GM18508 (cell line): ENCODE measurements around the gene OR10Z1.

ENCODE experiments used
- ATAC-seq: cut with Tn5 transposase; IDR thresholded peaks from one replicate; pipeline ENCODE4 v1.9.1; 2021; ENCODE audit warnings: moderate number of reproducible peaks; ENCODE audit not compliant: insufficient read depth, unreplicated experiment

Gene OR10Z1

GRCh38 chr1:158604968-158605367 is at the start of gene OR10Z1:
Gene OR10Z1 (plus strand): TSS chr1:158605268. CDS start chr1:158606439, 1,171 bp downstream.
- ATAC-seq: no peak

DNA sequence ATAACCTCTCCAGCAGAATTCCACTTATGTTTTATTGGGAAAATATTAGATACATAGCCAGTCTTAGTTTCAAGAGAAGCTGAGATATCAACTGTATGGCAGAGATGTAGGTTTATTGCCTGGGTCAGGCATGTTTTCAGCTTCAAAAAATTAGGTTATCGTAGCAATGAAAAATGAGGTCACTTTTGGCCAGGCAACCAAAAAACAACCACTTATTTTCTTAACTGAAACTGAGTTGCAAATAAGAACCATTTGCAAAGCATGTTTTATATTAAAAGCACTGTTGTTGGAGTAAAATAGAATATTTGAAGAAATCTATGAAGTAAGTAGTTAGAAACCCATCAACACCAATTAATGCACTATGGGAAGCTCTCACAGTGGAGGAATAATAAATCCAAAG is 45.4 kb upstream of the OR10Z1 start:
- ATAC-seq: no peak

GRCh38 chr1:158563853-158564252 is 41.2 kb upstream of the OR10Z1 start:
- ATAC-seq: no peak

DNA sequence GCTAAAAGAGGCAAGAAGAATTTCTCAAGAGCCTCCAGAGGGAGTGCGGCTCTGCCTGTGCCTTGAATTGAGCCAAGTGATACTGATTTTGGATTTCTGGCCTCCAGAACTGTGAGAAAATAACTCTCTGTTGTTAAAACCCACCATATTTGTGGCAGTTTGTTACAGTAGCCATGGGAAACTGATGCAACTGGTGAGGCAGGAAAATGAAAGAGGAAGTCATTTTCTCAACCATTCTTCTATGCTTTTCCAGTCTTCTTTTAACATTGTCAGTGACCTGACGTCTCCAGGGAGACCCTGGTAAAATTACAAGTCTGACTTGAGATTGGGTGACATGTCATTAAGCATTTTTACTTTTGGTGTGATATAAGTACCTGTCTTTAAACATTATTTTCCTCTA is 40.5 kb upstream of the OR10Z1 start:
- ATAC-seq: no peak

DNA sequence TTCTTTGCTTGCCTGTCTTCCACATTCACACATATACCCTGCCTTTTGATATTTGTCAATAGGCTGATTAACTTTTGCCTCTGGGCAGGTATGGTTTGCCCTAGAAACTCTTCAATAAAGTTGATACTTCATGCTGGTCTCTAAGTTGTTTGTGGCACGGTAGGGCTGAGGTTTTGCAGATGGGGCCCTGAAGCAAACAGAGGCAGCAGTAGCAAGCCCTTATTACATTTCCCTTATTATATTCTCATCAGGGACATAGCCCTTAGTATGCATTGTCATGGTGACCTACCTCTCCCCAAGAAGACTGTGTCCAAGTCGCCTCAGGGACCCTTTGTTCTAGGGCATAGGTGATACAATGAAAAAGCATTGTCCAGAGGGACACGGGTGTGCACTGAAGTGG is 34.6 kb upstream of the OR10Z1 start, which contains the start of gene OR6P1:
Gene OR6P1, minus strand, starts transcription at position 101 of the 400 bp plus-strand sequence. CDS start 6,976 bp downstream, outside the sequence.
- no peak for ATAC-seq

- ATAC-seq: no peak
Measured at GRCh38 chr1:158572226-158572625, 32.8 kb upstream of the OR10Z1 start.

GRCh38 chr1:158577561-158577960 is 27.5 kb upstream of the OR10Z1 start:
- ATAC-seq: no peak

DNA sequence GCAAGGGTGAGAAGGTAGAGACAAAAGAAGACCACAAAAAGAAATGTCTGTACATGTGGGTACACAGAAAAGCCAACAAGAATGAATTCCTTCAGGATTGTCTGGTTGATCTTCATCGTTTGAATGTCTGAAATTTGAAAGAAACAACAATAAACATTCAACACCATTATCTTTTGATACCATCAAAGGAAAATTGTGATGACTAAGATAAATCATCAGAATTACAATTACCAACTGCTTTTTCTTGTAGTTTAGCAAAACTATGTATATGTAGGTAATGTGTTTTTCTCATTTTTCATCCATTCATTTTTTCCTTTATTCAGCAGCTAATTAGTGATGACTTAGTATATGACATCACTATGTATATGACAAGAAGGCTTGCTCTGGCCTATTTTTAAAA is 25.3 kb upstream of the OR10Z1 start, which contains the start of gene OR10X1:
Gene OR10X1, minus strand, starts transcription at position 167 of the 400 bp plus-strand sequence. Its CDS starts 0 bp downstream, at position 167.
- no peak for ATAC-seq

DNA sequence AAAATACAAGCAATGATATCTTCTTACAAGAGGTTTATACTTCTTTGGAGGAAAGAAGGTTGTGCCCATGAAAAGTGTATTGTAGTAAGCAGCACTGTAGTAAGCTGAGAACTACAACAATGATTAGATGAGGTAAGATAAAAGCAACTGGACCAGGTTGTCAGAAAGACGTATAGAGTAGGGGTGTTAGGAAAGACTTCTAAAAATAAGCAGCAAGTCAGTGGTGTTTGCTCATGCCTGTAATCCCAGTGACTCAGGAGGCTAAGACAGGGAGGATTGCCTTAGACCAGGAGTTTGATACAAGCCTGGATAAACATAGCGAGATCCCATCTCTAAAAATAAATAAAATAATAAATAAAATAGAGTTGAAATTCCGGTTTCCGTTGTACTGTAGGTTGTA is 21.1 kb upstream of the OR10Z1 start:
- no peak for ATAC-seq

DNA sequence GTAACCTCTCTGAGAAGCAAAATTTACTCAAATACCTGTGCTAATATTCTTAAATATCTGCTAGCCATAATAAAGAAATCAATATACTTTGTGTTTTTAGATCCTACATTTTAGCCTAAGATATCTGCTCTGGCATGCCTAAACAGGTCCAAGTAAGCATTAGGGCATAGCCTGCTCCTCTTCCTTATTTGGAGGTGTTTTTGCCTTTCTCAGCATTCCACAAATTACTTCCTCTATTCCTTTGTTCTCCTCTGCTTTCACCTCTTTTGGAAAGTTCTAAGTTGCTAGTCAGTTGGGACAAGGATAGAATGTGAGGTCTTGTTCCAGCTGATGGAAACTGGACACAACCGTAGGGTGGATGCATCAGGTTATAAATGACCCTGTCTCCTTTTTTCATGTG is 18.1 kb upstream of the OR10Z1 start:
- ATAC-seq: no peak

DNA sequence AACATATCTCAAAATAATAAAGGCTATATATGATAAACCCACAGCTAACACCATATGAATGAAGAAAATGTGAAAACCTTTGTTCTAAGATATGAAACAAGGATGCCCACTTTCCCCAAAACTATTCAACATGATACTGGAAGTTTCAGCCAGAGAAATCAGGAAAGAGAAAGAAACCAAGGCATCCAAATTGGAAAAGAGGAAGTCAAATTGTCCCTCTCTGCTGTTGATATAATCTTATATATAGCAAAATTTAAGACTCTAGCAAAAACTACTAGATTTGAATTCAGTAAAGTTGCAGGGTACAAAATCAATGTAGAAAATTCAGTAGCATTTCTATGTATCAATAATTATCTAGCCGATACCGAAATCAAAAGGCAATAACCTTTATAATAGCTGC is 4.3 kb upstream of the OR10Z1 start:
- no peak for ATAC-seq

GRCh38 chr1:158607296-158607695 is 2.2 kb downstream of the OR10Z1 start:
- ATAC-seq: no peak

DNA sequence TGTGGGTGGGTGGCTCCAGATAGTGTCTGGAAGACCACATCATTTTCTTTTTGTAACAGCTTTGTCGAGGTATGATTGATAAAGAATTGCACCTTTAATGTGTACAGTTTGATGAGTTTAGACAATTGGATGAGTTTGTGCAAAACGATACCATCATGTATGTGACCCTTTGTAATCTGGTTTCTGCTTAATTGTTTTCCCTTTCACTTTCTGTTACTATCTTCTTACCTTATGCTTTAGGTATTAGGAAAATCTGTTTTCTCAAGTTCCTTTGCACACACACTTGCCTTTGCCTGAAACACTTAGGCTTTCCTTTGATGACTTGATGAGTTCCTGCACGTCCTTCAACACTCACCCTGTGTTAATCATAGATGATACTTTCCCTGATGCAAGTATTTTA is 6.8 kb downstream of the OR10Z1 start:
- ATAC-seq: no peak

DNA sequence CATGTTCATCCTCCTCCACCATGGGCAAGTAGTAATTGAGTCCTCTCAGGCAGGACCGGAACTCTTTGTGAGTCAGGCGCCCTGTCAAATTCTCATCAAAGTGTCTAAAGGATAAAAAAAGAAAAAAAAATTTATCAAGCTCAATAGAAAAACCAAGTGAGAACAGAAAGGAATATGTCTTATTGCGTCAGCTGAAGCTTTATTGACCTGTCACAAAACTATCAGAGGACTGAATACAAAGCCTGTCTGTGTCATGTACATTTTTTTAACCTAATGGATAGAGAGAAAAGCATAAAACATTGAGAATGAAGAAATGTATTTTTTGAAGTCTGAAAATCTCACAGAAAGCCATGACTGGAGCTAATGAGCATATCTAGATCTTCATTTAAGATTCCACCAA is 8.7 kb downstream of the OR10Z1 start:
- no peak for ATAC-seq

DNA sequence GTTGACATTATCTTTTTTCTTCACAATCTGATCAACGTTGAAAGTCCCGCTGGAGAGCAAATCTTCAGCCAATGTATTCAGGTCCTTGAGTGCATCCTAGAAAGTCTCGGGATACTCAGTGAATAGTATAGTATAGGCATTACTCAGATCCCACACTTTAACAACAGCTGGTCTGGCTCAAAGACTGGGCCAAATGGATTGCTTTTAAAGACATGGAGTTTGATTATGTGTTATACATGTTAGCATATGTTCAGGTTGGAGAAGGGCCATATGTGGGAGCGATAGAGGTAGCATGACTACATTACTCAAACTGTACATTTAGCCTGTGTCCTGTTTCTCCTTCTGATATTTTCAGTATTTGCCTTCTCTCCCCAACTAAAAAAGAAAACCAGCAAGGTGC is 33.1 kb downstream of the OR10Z1 start:
- ATAC-seq: no peak

DNA sequence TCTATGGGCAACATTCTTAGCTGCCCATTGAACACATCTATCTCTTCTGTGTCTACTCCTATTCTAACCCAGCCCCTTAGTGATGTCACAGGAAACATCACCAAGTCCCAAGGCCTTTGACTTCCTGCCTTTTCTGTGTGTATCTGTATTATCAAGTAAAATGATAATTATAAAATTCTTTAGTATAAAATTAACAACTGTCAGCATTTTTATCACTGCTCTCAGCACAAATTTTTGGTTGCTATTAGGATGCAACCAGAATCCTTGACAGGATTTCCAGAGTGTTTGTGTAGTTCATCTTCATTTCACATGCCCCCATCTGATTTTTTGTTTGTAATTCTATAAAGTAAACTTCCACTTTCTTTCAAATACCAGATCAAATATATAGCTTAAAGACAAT is 33.8 kb downstream of the OR10Z1 start:
- ATAC-seq: no peak

DNA sequence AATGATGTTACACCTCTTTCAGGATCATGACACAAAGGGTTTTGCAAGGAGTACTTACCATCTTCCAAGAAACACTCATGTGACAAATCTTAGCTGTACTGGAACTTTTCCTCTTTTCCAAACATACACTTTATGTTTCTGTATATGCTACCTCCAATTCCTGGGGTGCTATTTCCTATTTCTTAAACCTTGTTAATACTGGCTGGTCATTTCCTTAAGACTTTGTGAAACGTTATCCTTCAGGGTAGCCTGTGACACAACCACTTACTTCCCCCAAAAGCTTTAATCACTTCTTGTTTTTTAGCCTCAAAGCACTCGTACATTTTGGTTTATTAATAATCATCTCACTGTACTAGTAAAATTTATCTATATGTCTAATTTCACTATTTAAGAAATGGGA is 39.4 kb downstream of the OR10Z1 start:
- ATAC-seq: no peak

- no peak for ATAC-seq
Measured at GRCh38 chr1:158646465-158646864, 41.4 kb downstream of the OR10Z1 start.

GRCh38 chr1:158649052-158649451 is 44.0 kb downstream of the OR10Z1 start:
- no peak for ATAC-seq

DNA sequence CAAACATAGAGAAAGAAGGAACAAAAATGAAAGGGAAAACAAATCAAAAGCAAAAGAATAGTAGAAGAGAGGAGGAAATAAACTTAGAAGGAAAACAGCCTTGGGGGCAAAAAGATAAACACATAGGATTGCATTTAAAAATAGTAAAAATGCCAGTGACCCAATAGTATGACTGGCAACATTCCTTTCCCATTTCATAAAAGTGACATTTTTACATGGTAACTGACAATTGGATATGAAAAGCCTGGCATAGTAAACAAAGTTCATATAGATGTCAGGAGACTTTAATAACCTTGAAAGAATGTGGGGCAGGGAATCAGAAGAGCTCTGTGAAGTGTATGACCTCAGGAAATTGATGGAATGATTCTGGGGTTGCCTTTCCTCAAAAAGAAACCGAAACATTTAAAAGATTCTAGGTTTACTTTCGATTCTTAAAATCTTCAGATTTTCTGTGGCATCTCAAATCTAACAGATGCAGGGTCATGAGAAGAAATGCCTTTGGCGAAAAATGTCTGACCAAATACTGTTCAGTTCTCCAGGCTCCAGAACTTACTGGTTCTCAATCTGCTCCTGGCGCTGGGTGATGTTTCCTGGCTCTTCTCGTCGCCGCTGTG is 47.8 kb downstream of the OR10Z1 start:
- ATAC-seq: no peak

GRCh38 chr1:158654086-158654485 is 49.0 kb downstream of the OR10Z1 start:
- no peak for ATAC-seq

GRCh38 chr1:158654571-158654970 is 49.5 kb downstream of the OR10Z1 start:
- no peak for ATAC-seq
